Measurements from ENCODE around the gene GLOD4.

GRCh38 chr17:760371-760770, 21.7 kb downstream of the GLOD4 start:
- TF ChIP-seq REST (IDR thresholded peaks at IDR 0.05; ENCODE audit: borderline replicate concordance) (no peak), EP300 (conservative IDR thresholded peaks at IDR 0.05; ENCODE audit: poor library complexity, severe bottlenecking) (no peak), POLR2AphosphoS5 (IDR thresholded peaks at IDR 0.05) (no peak), CTCF (IDR thresholded peaks at IDR 0.05; ENCODE audit: poor library complexity, severe bottlenecking) (no peak)
